Peyer's patch (tissue), 4 donors: Measurements from ENCODE around the gene DNAJB6.

ENCODE experiments used
- CTCF ChIP-seq, 6 experiments: fragments of 450-650 bp in 4 of 6; fragments of 200-600 bp in 2 of 6; sonication (generic) in 1 of 6; IDR thresholded peaks; one replicate each; pipeline ENCODE4 v1.5.1; 2017 to 2019; ENCODE audit warnings: antibody characterized with exemption in 6 of 6, mild to moderate bottlenecking in 3 of 6, moderate library complexity in 1 of 6
- POLR2A ChIP-seq, 2 donors: fragments of 450-650 bp; IDR thresholded peaks; one replicate each; pipeline ENCODE4 v1.5.1; 2017; ENCODE audit warnings: antibody characterized with exemption in 2 of 2, mild to moderate bottlenecking in 2 of 2, moderate library complexity in 2 of 2

DNA sequence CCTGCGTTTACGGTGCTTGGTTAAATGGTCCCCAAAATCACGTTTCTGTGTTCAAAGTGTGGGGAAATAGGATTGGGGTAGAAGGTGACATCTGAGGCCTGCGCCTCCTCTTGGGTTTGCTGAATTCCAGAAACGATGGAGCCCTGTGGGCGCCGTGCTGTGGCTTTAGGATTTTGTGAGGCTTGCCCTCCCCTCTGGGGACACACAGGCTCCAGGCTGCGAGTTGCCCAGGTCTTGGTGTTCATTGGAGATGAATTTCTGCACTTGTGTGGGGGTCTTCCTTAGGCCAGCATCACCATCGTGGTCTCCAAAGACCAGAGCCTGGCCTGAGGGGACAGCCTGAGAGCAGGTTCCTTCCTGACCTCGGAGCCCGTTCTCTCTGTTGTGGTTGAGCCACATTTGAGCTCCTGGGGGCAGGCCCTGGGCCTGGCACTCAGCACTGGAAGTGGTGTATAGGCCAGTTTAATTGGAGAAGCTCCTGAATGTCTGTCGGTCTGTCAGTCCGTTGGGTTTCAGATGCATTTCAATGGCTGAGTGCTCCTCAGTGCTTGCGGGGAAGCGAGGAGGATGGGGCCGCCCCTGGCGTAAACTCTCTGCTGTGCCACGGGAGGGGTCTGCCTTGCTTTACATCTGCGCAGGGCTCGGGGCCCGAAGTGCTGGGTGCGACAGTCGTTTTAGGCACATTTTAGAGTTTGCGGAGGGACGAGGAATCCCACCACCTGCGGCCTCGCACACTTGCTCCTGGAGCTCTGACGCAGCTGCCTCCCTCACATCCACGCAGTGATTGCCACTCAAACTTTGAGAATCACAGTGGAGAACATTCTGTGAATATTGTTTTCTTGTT is 71.7 kb downstream of the DNAJB6 start:
- no peak for TF ChIP-seq POLR2A (IDR thresholded peaks at IDR 0.05)
- TF ChIP-seq CTCF (IDR thresholded peaks at IDR 0.05) = no peak
